PFSK-1 (cell line): ENCODE results near the gene TBPL1.

Source experiments
- FOXP2 ChIP-seq: optimal IDR thresholded peaks from 2 replicates; pipeline ENCODE3; 2011; ENCODE audit warnings: borderline replicate concordance, control low read depth, inconsistent platforms; ENCODE audit not compliant: insufficient read depth; ENCODE audit errors: extremely low read length, extremely low read depth
- POLR2AphosphoS5 ChIP-seq: IDR thresholded peaks from 2 replicates; pipeline ENCODE4 v1.6.1; 2012; ENCODE audit warnings: low read depth, mild to moderate bottlenecking, control low read depth, low read length, moderate library complexity
- REST ChIP-seq, 2 experiments: IDR thresholded peaks; 2 replicates each; pipeline versions ENCODE4 v1.6.1 to v1.8.0; 2011 to 2012; ENCODE audit warnings: low read depth in 2 of 2, low read length in 2 of 2, control low read depth in 1 of 2, inconsistent platforms in 1 of 2, mild to moderate bottlenecking in 1 of 2, moderate library complexity in 1 of 2; ENCODE audit not compliant: insufficient read depth in 1 of 2
- SIN3A ChIP-seq: IDR thresholded peaks from 2 replicates; pipeline ENCODE4 v1.6.1; 2012; ENCODE audit warnings: mild to moderate bottlenecking, low read length, moderate library complexity, borderline replicate concordance; ENCODE audit not compliant: insufficient read depth
- TAF1 ChIP-seq: IDR thresholded peaks from 2 replicates; pipeline ENCODE4 v1.6.1; 2012; ENCODE audit warnings: low read length, control low read depth, borderline replicate concordance; ENCODE audit not compliant: insufficient read depth

- TF ChIP-seq REST (IDR thresholded peaks at IDR 0.05; ENCODE audit: insufficient read depth in 1 of 2, low read depth in 2 of 2, low read length in 2 of 2) (no peak), SIN3A (no peak), POLR2AphosphoS5 (no peak), TAF1 (no peak), FOXP2 (no peak)
Measured at GRCh38 chr6:133957780-133958242, 4.8 kb downstream of the TBPL1 start.
